ENCODE results near the gene LCMT1.

DNA sequence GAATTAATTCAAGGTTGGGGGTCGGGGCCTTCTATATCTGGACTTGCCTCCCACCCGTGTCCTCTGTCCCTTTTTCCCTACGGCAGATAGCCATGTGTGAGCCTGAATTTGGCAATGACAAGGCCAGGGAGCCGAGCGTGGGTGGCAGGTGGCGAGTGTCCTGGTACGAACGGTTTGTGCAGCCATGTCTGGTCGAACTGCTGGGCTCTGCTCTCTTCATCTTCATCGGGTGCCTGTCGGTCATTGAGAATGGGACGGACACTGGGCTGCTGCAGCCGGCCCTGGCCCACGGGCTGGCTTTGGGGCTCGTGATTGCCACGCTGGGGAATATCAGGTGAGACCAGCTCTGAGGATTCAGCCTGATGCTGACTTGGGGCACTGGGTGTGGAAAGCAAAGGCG lies 105.6 kb downstream of the LCMT1 start:
- TF ChIP-seq, protein P1, sequence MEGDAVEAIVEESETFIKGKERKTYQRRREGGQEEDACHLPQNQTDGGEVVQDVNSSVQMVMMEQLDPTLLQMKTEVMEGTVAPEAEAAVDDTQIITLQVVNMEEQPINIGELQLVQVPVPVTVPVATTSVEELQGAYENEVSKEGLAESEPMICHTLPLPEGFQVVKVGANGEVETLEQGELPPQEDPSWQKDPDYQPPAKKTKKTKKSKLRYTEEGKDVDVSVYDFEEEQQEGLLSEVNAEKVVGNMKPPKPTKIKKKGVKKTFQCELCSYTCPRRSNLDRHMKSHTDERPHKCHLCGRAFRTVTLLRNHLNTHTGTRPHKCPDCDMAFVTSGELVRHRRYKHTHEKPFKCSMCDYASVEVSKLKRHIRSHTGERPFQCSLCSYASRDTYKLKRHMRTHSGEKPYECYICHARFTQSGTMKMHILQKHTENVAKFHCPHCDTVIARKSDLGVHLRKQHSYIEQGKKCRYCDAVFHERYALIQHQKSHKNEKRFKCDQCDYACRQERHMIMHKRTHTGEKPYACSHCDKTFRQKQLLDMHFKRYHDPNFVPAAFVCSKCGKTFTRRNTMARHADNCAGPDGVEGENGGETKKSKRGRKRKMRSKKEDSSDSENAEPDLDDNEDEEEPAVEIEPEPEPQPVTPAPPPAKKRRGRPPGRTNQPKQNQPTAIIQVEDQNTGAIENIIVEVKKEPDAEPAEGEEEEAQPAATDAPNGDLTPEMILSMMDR (conservative IDR thresholded peaks at IDR 0.05 in 1 of 2, IDR thresholded peaks at IDR 0.05 in 1 of 2; ENCODE audit: extremely low read depth in 1 of 2, insufficient read depth in 1 of 2, low read depth in 1 of 2, low read length in 2 of 2): no peak
- no peak for TF ChIP-seq EZH2 (IDR thresholded peaks at IDR 0.05; ENCODE audit: borderline replicate concordance, low read length)
